Neural cell (in vitro differentiated cells): ENCODE results near the gene CIB4. TPM values are rescaled to one million over a fixed set of nuclear protein-coding genes. Genes with fewer than 3 reads are reported as not detected.

Source experiments
- H2AFZ ChIP-seq: fragments of 200-600, 300-800 bp; sonication (generic), shearing (Covaris generic); 2 replicates; pipeline ENCODE4 v1.6.0; 2014; ENCODE audit warnings: low read depth, mild to moderate bottlenecking, antibody characterized with exemption, low read length, moderate library complexity
- H3F3A ChIP-seq: fragments of 200-600 bp; shearing (Covaris generic); 2 replicates; pipeline ENCODE4 v1.6.1; 2016; ENCODE audit warnings: mild to moderate bottlenecking, moderate library complexity, mixed read lengths, antibody characterized with exemption, low read length; ENCODE audit not compliant: insufficient read depth, poor library complexity, severe bottlenecking
- H3K27ac ChIP-seq: fragments of 200-600, 300-800 bp; sonication (generic), shearing (Covaris generic); 2 replicates; pipeline ENCODE4 v1.5.1; 2014; ENCODE audit warnings: mild to moderate bottlenecking, low read length, moderate library complexity
- H3K27me3 ChIP-seq: fragments of 300-800, 200-600 bp; sonication (generic), shearing (Covaris generic); 2 replicates; pipeline ENCODE4 v1.6.0; 2014; ENCODE audit warnings: mild to moderate bottlenecking, low read depth, low read length, moderate library complexity; ENCODE audit not compliant: insufficient read depth
- H3K36me3 ChIP-seq: fragments of 300-800, 200-600 bp; sonication (generic), shearing (Covaris generic); 2 replicates; pipeline ENCODE4 v1.5.1; 2014; ENCODE audit warnings: mild to moderate bottlenecking, antibody characterized with exemption, low read length, moderate library complexity; ENCODE audit not compliant: insufficient read depth
- H3K4me2 ChIP-seq: fragments of 300-800, 200-600 bp; sonication (generic), shearing (Covaris generic); 2 replicates; pipeline ENCODE4 v1.6.0; 2014; ENCODE audit warnings: mild to moderate bottlenecking, low read length
- H3K4me3 ChIP-seq: fragments of 300-800, 200-600 bp; sonication (generic), shearing (Covaris generic); 2 replicates; pipeline ENCODE4 v1.5.1; 2014; ENCODE audit warnings: mild to moderate bottlenecking, low read length, moderate library complexity
- H3K79me2 ChIP-seq: fragments of 200-600 bp; shearing (Covaris generic); replicated peaks from 2 replicates; pipeline ENCODE4 v1.6.0; 2014; ENCODE audit warnings: mild to moderate bottlenecking, low read length, moderate library complexity; ENCODE audit not compliant: insufficient read depth
- H3K9ac ChIP-seq: fragments of 300-800, 200-600 bp; sonication (generic), shearing (Covaris generic); 2 replicates; pipeline ENCODE4 v1.6.1; 2016; ENCODE audit warnings: mild to moderate bottlenecking, low read length, mixed read lengths
- H3K9me2 ChIP-seq: fragments of 200-600 bp; shearing (Covaris generic); 2 replicates; pipeline ENCODE4 v1.6.1; 2016; ENCODE audit warnings: mild to moderate bottlenecking, low read length, mixed read lengths; ENCODE audit not compliant: insufficient read depth
- H3K9me3 ChIP-seq: fragments of 200-600, 300-800 bp; sonication (generic), shearing (Covaris generic); 2 replicates; pipeline ENCODE4 v1.6.1; 2016; ENCODE audit warnings: mild to moderate bottlenecking, mixed run types, low read length, moderate library complexity, mixed read lengths
- H4K20me1 ChIP-seq: fragments of 200-600 bp; shearing (Covaris generic); 2 replicates; pipeline ENCODE4 v1.6.1; 2016; ENCODE audit warnings: mild to moderate bottlenecking, mixed run types; ENCODE audit not compliant: insufficient read depth
- CTCF ChIP-seq: fragments of 450-650 bp; IDR thresholded peaks from 2 replicates; pipeline ENCODE4 v1.5.1; 2014; ENCODE audit warnings: antibody characterized with exemption, mild to moderate bottlenecking, moderate library complexity; ENCODE audit not compliant: poor library complexity, severe bottlenecking
- EP300 ChIP-seq: fragments of 450-650 bp; conservative IDR thresholded peaks from 2 replicates; pipeline ENCODE4 v1.6.1; 2014; ENCODE audit warnings: antibody characterized with exemption, mild to moderate bottlenecking, moderate library complexity; ENCODE audit not compliant: poor library complexity, severe bottlenecking
- EZH2 ChIP-seq: fragments of 200-600, 300-800 bp; shearing (Covaris generic), sonication (generic); IDR thresholded peaks from 2 replicates; pipeline ENCODE4 v1.6.1; 2014; ENCODE audit warnings: antibody characterized with exemption, low read length, borderline replicate concordance, mild to moderate bottlenecking; ENCODE audit not compliant: insufficient read depth, poor library complexity, severe bottlenecking
- MXI1 ChIP-seq: fragments of 450-650 bp; conservative IDR thresholded peaks from 2 replicates; pipeline ENCODE4 v1.6.1; 2014; ENCODE audit warnings: antibody characterized with exemption, mild to moderate bottlenecking; ENCODE audit not compliant: poor library complexity, severe bottlenecking
- POLR2AphosphoS5 ChIP-seq: IDR thresholded peaks from 2 replicates; pipeline ENCODE4 v1.6.1; 2012
- RAD21 ChIP-seq: fragments of 450-650 bp; conservative IDR thresholded peaks from 2 replicates; pipeline ENCODE4 v1.6.1; 2014; ENCODE audit warnings: antibody characterized with exemption, mild to moderate bottlenecking, moderate library complexity
- SMC3 ChIP-seq: fragments of 450-650 bp; conservative IDR thresholded peaks from 2 replicates; pipeline ENCODE4 v1.6.1; 2014; ENCODE audit warnings: antibody characterized with exemption, mild to moderate bottlenecking, moderate library complexity; ENCODE audit not compliant: poor library complexity
- TAF1 ChIP-seq: IDR thresholded peaks from 2 replicates; pipeline ENCODE4 v1.6.1; 2012; ENCODE audit warnings: low read depth
- polyA plus RNA-seq: library from polyadenylated mRNA; depleted of rRNA; stranded (reverse); fragments of >200 nt; gene quantifications from 2 replicates; pipeline ENCODE4 v1.2.3, GENCODE V29; 2014
- TF ChIP-seq, protein P1 (sequence below): IDR thresholded peaks from 2 replicates; pipeline ENCODE4 v1.6.1; 2012; ENCODE audit warnings: borderline replicate concordance

The CIB4 gene
- polyA plus RNA-seq, 1 donor from 2014 or later: not detected

GRCh38 chr2:26537826-26538475 is 103.2 kb downstream of the CIB4 start:
- Histone ChIP-seq H3F3A (no peaks in the 10 kb centered on the region), H3K4me3 (no peak overlapping the region), H3K79me2 (no peaks in the 10 kb centered on the region), H4K20me1 (no peaks in the 10 kb centered on the region), H3K27ac (no peak overlapping the region), H3K27me3 (no peaks in the 10 kb centered on the region), H2AFZ (no peak overlapping the region), H3K36me3 (no peaks in the 10 kb centered on the region), H3K9ac (no peak overlapping the region), H3K9me3 (no peaks in the 10 kb centered on the region), H3K9me2 (no peaks in the 10 kb centered on the region), H3K4me2 (no peak overlapping the region)
- no peak for TF ChIP-seq MXI1
- TF ChIP-seq, protein P1, sequence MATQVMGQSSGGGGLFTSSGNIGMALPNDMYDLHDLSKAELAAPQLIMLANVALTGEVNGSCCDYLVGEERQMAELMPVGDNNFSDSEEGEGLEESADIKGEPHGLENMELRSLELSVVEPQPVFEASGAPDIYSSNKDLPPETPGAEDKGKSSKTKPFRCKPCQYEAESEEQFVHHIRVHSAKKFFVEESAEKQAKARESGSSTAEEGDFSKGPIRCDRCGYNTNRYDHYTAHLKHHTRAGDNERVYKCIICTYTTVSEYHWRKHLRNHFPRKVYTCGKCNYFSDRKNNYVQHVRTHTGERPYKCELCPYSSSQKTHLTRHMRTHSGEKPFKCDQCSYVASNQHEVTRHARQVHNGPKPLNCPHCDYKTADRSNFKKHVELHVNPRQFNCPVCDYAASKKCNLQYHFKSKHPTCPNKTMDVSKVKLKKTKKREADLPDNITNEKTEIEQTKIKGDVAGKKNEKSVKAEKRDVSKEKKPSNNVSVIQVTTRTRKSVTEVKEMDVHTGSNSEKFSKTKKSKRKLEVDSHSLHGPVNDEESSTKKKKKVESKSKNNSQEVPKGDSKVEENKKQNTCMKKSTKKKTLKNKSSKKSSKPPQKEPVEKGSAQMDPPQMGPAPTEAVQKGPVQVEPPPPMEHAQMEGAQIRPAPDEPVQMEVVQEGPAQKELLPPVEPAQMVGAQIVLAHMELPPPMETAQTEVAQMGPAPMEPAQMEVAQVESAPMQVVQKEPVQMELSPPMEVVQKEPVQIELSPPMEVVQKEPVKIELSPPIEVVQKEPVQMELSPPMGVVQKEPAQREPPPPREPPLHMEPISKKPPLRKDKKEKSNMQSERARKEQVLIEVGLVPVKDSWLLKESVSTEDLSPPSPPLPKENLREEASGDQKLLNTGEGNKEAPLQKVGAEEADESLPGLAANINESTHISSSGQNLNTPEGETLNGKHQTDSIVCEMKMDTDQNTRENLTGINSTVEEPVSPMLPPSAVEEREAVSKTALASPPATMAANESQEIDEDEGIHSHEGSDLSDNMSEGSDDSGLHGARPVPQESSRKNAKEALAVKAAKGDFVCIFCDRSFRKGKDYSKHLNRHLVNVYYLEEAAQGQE: no peak
- no peak for TF ChIP-seq CTCF
- no peak for TF ChIP-seq SMC3
- TF ChIP-seq EZH2: no peak
- TF ChIP-seq RAD21: no peak
- TF ChIP-seq POLR2AphosphoS5: no peak
- no peak for TF ChIP-seq EP300
- TF ChIP-seq TAF1: no peak

- H3K4me3 ChIP-seq: no peak overlapping the region
- H3F3A ChIP-seq: no peaks in the 10 kb centered on the region
- no peak overlapping the region for H3K4me2 ChIP-seq
- no peaks in the 10 kb centered on the region for H3K27me3 ChIP-seq
- no peaks in the 10 kb centered on the region for H3K79me2 ChIP-seq
- no peak overlapping the region for H3K27ac ChIP-seq
- TF ChIP-seq CTCF (no peak), MXI1 (no peak), EZH2 (no peak), POLR2AphosphoS5 (no peak), SMC3 (no peak), RAD21 (no peak), TAF1 (no peak), EP300 (no peak)
- TF ChIP-seq, protein P1: no peak
- H3K36me3 ChIP-seq: no peaks in the 10 kb centered on the region
- no peak overlapping the region for H2AFZ ChIP-seq
- H4K20me1 ChIP-seq: no peaks in the 10 kb centered on the region
- H3K9me3 ChIP-seq: no peaks in the 10 kb centered on the region
- H3K9ac ChIP-seq: no peak overlapping the region
- H3K9me2 ChIP-seq: no peaks in the 10 kb centered on the region
Measured at GRCh38 chr2:26537069-26537825, 103.9 kb downstream of the CIB4 start.
